Fibroblast of lung (primary cell): ENCODE data around the gene NPHP1.
"Not testable (repeated sequence)": the region's sequence is repeated elsewhere in the genome, so short reads cannot be mapped to it uniquely, and the experiment has no call there.

ENCODE experiments used
- EZH2 ChIP-seq: IDR thresholded peaks from 2 replicates; pipeline ENCODE4 v1.5.1; 2012; ENCODE audit warnings: low read length, control low read depth, mild to moderate bottlenecking; ENCODE audit errors: missing control alignments
- TF ChIP-seq, protein P1 (sequence below), 2 donors: IDR thresholded peaks in 1 of 2; conservative IDR thresholded peaks in 1 of 2; 1 replicate in 1 of 2; 2 replicates in 1 of 2; pipeline ENCODE4 v1.5.1; 2011 to 2012; ENCODE audit warnings: low read length in 2 of 2, control low read depth in 1 of 2, inconsistent platforms in 1 of 2, low read depth in 1 of 2, mild to moderate bottlenecking in 1 of 2

DNA sequence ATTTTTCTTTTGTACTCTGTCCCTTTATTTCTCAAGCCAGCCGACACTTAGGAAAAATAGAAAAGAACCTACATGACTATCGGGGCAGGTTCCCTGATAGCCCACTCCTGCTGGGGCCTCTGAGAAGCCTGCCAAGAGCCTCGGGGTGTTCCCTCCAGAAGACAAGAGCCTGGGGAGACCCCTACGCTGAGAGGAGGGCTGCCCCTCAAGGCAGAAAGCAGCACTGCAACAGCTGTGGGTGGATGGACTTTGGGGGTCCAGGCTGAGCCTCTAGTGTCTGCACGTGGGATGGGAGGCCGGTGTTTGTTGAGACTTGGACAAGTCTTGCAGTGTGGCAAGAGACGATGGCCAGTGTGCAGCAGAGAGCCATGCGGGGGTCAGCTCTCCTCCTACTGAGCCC lies 121.7 kb downstream of the NPHP1 start:
- TF ChIP-seq, protein P1, sequence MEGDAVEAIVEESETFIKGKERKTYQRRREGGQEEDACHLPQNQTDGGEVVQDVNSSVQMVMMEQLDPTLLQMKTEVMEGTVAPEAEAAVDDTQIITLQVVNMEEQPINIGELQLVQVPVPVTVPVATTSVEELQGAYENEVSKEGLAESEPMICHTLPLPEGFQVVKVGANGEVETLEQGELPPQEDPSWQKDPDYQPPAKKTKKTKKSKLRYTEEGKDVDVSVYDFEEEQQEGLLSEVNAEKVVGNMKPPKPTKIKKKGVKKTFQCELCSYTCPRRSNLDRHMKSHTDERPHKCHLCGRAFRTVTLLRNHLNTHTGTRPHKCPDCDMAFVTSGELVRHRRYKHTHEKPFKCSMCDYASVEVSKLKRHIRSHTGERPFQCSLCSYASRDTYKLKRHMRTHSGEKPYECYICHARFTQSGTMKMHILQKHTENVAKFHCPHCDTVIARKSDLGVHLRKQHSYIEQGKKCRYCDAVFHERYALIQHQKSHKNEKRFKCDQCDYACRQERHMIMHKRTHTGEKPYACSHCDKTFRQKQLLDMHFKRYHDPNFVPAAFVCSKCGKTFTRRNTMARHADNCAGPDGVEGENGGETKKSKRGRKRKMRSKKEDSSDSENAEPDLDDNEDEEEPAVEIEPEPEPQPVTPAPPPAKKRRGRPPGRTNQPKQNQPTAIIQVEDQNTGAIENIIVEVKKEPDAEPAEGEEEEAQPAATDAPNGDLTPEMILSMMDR (conservative IDR thresholded peaks at IDR 0.05 in 1 of 2, IDR thresholded peaks at IDR 0.05 in 1 of 2; ENCODE audit: low read depth in 1 of 2, low read length in 2 of 2) = not testable (repeated sequence)
- not testable (repeated sequence) for TF ChIP-seq EZH2
